Retina (tissue), 1 donor: Measurements from ENCODE around the gene GREM2.

Source experiments
- DNase-seq: peaks from one replicate; pipeline ENCODE4 v3.0.0-alpha.2; 2016

GREM2 gene

GRCh38 chr1:240496356-240496755, 115.6 kb downstream of the GREM2 start:
- DNase-seq, result no peak

- no peak for DNase-seq
Observed at GRCh38 chr1:240495601-240496000, 116.4 kb downstream of the GREM2 start.

- DNase-seq, result peak; percentile 56
Observed at GRCh38 chr1:240492832-240493440, 119.0 kb downstream of the GREM2 start.

- DNase-seq, result no peak
Observed at GRCh38 chr1:240491796-240492195, 120.2 kb downstream of the GREM2 start.

GRCh38 chr1:240491156-240491555, 120.8 kb downstream of the GREM2 start:
- DNase-seq, result no peak

GRCh38 chr1:240487493-240487892, 124.5 kb downstream of the GREM2 start:
- no peak for DNase-seq

GRCh38 chr1:240486611-240487010, 125.3 kb downstream of the GREM2 start:
- DNase-seq, result no peak

GRCh38 chr1:240484804-240485443, 127.0 kb downstream of the GREM2 start:
- no peak for DNase-seq

- DNase-seq, result no peak
Observed at GRCh38 chr1:240478536-240478935, 133.4 kb downstream of the GREM2 start.

GRCh38 chr1:240475832-240476231, 136.1 kb downstream of the GREM2 start:
- DNase-seq, result no peak

GRCh38 chr1:240474133-240474614, 137.8 kb downstream of the GREM2 start:
- DNase-seq, result no peak

GRCh38 chr1:240468656-240469055, 143.3 kb downstream of the GREM2 start:
- DNase-seq, result no peak

GRCh38 chr1:240467895-240468294, 144.1 kb downstream of the GREM2 start:
- DNase-seq, result no peak

GRCh38 chr1:240466509-240466908, 145.4 kb downstream of the GREM2 start:
- no peak for DNase-seq

GRCh38 chr1:240465531-240465940, 146.4 kb downstream of the GREM2 start:
- DNase-seq, result peak; percentile 47

GRCh38 chr1:240464099-240464498, 147.9 kb downstream of the GREM2 start:
- peak; percentile 3 for DNase-seq

- DNase-seq, result no peak
Observed at GRCh38 chr1:240462766-240463395, 149.1 kb downstream of the GREM2 start.

GRCh38 chr1:240462277-240462676, 149.7 kb downstream of the GREM2 start:
- DNase-seq, result no peak

GRCh38 chr1:240457203-240457602, 154.8 kb downstream of the GREM2 start:
- no peak for DNase-seq

GRCh38 chr1:240455228-240455821, 156.6 kb downstream of the GREM2 start:
- no peak for DNase-seq

GRCh38 chr1:240445369-240445768, 166.6 kb downstream of the GREM2 start:
- no peak for DNase-seq

GRCh38 chr1:240441669-240442068, 170.3 kb downstream of the GREM2 start:
- no peak for DNase-seq
